NOMO-1 (cell line): ENCODE results near the gene ISG20.

Experiments
- DNase-seq, 2 experiments: peaks; one replicate each; lab custom pipeline; 2025; ENCODE audit not compliant: unreplicated experiment in 2 of 2; lab: John Stamatoyannopoulos, UW

ISG20 gene

GRCh38 chr15:88680241-88681001 lies 41.6 kb downstream of the ISG20 start:
- no peak for DNase-seq

- DNase-seq, result no peak
These were observed 42.9 kb downstream of the ISG20 start for GRCh38 chr15:88681610-88682221.

DNA sequence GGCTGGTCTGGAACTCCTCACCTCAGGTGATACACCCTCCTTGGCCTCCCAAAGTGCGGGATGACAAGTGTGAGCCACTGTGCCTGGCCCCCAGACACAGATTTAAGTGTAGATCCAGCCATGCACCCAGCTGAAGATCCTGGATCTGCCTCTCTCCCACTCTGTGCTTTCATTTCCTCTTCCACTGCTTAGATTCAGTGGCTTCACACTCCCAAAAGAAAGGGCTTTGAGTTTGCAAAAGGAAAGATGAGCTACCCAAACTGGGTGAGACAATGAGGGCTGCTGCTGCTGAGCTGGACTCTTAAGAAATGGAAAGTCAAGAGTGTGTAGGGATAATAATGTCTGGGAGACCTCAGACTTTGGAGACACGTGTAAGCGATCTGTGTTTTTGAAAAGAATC lies 45.5 kb downstream of the ISG20 start:
- DNase-seq, result no peak

GRCh38 chr15:88686166-88686565 lies 47.4 kb downstream of the ISG20 start:
- DNase-seq, result no peak

DNA sequence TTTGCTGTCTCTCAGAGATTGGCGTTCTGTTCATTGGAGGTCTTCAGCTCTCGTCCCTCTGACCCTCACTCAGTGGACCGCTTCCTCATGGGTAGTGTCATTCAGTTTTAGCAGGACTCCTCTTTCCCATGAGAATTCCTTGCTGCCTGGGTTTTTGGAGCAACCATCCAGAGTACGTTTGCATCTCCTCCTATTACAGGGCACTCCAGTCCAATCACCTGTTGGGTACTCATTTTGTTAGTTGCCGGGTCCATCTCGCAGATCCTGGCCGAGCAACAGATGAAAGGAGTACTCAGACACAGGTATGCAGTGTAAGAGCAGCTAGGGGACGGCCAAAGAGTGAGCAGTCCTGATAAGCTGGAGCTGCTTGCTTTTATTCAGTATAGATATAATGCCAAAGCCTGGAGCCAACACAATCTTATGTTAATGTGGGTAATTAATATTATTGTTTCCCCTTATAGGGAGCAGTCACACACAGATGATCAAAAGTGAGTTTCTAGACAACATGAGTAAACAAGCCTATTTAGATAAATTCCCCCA lies 49.6 kb downstream of the ISG20 start:
- no peak for DNase-seq

DNA sequence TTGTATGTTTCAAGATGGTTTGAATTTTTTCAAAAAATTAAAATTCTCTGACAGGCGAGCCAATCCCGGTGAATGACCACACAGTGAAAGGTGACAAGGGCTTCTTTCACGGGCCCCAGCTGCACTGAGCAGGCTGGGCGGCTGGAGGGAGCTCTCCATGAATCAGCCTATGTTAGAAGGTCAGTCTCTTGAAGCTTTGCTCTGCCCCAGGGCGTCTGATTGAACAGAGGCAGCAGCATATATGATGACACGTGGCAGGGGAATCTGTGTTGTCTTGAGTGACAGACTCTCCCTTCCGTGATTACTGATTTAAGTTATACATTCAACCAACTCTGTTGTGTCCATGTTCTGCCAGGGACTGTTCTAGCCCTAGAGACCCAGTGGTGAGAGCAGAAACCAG lies 51.5 kb downstream of the ISG20 start:
- DNase-seq, result no peak

- no peak for DNase-seq
These were observed 54.4 kb downstream of the ISG20 start for GRCh38 chr15:88693191-88693590.

DNA sequence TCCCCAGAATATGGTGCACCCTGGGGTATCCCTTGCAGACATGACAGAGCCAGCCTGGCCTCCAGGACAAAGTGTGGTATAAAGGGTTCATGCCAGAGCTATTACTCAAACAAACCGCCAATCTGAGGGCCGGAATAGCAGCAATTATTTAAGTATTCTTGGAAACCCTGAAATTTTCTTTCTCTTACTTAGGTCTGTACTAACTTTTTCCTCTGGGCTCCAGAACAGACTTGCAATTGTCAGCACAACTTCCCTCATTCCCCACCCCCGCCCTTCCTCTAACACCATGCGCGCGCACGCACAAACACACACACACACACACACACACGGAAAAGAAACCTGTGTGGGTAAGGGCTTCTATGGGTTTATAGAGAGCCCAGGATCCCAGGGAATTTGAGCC lies 56.3 kb downstream of the ISG20 start:
- DNase-seq, result no peak

DNA sequence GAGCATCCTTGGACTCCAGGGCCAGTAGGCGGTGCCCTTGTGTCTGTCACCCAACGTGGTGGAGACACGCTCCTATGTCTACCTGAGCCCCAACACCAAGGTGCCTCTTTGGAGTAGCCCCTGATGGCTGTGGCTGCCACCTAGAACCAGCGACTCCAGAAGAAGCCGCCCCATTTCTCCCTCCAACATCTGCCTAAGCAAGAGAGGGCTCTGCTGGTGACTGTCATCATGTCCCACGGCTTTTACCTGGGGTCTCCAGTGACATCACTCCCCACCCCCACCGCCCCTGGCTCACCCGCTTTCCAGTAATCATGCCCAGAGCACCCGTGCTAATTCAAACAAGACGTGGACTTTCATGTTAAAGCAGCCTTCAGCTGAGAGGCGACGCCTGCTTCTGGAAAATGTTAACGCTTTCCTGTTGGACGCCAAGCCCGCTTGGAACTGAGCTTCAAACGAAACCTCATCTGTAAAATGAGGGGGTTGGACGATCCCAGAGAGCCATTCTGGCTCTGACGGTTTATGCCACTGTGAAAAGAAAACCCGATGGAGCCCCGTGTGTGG lies 57.0 kb downstream of the ISG20 start:
- no peak for DNase-seq

DNA sequence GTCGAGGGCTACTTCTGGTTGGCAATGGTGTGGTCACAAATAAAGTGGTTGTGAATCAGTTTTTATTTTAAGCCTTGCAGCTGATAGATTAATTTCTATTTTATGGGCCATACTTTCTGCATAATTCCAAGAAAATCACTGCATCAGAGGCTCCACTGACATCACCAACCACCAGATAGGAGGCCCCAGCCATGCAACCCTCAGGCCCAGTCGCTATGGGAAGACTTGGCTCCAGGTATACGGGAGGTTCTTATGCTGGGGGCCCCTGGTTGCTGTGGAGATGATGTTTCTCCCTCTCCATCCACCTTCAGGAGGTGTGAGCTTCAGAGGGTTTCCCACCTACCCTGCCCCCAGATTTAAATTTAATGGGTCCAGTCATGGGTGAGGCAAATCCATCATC lies 57.4 kb downstream of the ISG20 start:
- DNase-seq, result no peak

GRCh38 chr15:88697276-88697675 lies 58.5 kb downstream of the ISG20 start:
- no peak for DNase-seq

DNA sequence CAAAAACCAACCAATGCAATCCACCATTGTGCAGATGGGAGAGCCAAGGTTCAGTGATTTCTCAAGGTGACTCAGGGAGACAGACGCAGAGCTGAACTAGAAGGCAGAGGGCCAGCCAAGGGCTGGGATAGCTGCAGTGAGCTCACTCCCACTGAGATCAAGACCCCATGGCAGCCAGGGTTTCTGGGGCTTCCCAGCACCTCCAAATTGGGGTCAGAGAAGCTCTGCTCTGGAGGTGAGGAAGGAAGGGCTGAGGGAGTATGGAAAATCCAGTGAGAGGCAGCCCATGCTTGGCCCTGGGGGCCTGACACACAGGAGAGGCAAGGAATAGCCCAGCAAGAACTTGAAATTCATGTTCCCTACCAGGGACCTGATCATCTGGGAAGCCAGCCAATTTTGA lies 61.0 kb downstream of the ISG20 start:
- DNase-seq, result no peak

GRCh38 chr15:88700716-88701115 lies 61.9 kb downstream of the ISG20 start:
- DNase-seq, result no peak

DNA sequence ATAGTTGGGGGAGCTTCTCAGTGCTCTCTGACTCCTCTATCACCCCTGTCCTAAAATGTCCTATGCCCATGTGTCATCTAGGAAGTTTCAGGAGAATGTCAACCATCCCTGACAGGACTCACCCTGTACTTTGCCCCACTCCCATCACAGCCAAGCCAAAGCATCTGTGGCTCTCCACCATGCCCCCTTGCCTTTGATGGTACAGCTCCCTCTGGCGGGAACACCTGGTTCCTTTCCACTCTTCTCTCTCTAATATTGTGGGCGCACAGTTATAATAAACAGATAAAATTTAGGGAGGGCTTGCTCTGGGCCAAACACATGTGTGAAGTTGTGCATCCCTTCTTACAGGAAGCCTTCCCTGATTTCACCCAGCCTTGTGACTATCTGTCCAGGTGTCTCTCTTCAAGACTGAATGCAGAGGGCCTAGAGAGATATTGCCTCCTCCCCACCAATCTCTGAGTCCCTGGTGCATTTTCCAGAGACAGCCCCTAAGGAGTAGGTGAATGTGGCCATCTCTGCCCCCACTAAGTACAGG lies 62.8 kb downstream of the ISG20 start:
- no peak for DNase-seq

DNA sequence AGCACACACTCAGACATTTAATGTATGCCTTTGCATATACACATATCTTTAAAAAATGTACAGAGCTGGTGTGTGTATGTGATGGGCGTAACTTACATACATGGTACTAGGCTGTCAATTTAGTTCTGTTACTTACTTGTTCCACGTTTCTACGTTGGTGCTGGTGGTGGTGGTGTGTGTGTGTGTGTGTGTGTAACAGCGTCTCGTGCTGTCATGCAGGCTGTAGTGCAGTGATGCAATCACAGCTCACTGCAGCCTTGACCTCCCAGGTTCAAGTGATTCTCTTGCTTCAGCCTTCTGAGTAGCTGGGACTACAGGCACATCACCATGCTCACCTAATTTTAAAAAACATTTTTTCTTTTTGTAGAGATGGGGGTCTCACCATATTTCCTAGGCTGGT lies 64.2 kb downstream of the ISG20 start:
- DNase-seq, result no peak

GRCh38 chr15:88703533-88703932 lies 64.7 kb downstream of the ISG20 start:
- DNase-seq, result no peak

GRCh38 chr15:88704791-88705768 lies 66.3 kb downstream of the ISG20 start:
- no peak for DNase-seq

DNA sequence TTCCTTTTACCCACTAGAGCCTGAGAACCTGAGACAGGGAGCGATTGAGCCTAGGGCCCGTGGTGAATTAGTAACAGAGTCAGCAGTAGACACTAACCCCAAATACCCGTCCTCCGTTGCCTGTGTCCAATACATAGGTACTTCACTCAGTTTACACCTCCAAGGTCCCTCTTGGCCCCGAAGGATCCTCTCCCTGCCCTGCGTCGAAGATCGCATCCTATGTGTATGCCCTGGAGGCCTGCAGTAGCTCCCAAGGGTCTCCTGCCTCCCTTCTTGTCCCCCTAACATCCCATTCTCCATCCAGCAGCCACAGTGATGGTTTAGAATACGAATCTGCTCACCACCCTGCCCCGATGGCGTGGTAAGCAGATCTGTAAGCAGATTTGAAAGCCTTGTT lies 67.0 kb downstream of the ISG20 start:
- DNase-seq, result no peak
